GM12878 (cell line): Measurements from ENCODE around the gene SREK1. TPM values are rescaled to one million over a fixed set of nuclear protein-coding genes. Genes with fewer than 3 reads are reported as not detected.

Experiments used
- ATAC-seq: fragments of 200-7000 bp; cut with Tn5 transposase; 3 replicates; pipeline ENCODE4 v1.9.1; 2020; ENCODE audit warnings: mild to moderate bottlenecking, moderate library complexity
- BruUV-seq: library from RNA; stranded (reverse); fragments of 400-500 nt; replicated peaks from 2 replicates; lab custom pipeline; 2021; lab: Mats Ljungman, UMichigan
- CTCF ChIA-PET: fragments of 300-600 bp; sonication (Branson Sonifier 250); formaldehyde crosslinking; extraction: SDS; loops from one replicate; lab custom pipeline; 2021; ENCODE audit warnings: inconsistent platforms; lab: Yijun Ruan, JAX
- POLR2A ChIA-PET: fragments of 350-600 bp; formaldehyde crosslinking; extraction: SDS; loops from one replicate; lab custom pipeline; 2021; ENCODE audit warnings: inconsistent platforms; lab: Charles Lee
- RAD21 ChIA-PET: fragments of 300-600 bp; sonication (Branson Sonifier 250); formaldehyde crosslinking; loops from one replicate; lab custom pipeline; 2023; ENCODE audit warnings: antibody characterized with exemption; ENCODE audit not compliant: unreplicated experiment; lab: Charles Lee
- SMC1A ChIA-PET: fragments of 300-600 bp; sonication (Branson Sonifier 250); formaldehyde crosslinking; loops from one replicate; lab custom pipeline; 2023; ENCODE audit not compliant: unreplicated experiment, uncharacterized antibody; lab: Charles Lee
- DNase-seq: peaks from one replicate; pipeline ENCODE4 v3.0.0-alpha.2; 2011; ENCODE audit warnings: low read depth, low spot score
- FAIRE-seq: peaks from 3 replicates; lab custom pipeline; 2011; peaks lifted over from hg19 to GRCh38; lab: Jason Lieb, UNC
- H2AFZ ChIP-seq: 2 replicates; pipeline ENCODE4 v1.6.0; 2011; ENCODE audit warnings: low read depth, low read length, control low read depth; ENCODE audit not compliant: control insufficient read depth
- H3K27ac ChIP-seq: 2 replicates; pipeline ENCODE4 v1.5.1; 2011; ENCODE audit warnings: control low read depth; ENCODE audit not compliant: control insufficient read depth, insufficient read depth
- H3K27me3 ChIP-seq, 2 experiments: replicated peaks in 1 of 2; 2 replicates each; pipeline versions ENCODE4 v1.6.0 to v1.6.1; 2011; ENCODE audit warnings: low read length in 1 of 2; ENCODE audit not compliant: control insufficient read depth in 2 of 2, insufficient read depth in 2 of 2
- H3K36me3 ChIP-seq, 2 experiments: 2 replicates each; pipeline ENCODE4 v1.5.1; 2011; ENCODE audit warnings: low read length in 1 of 2; ENCODE audit not compliant: control insufficient read depth in 2 of 2, insufficient read depth in 2 of 2
- H3K4me1 ChIP-seq: 2 replicates; pipeline ENCODE4 v1.6.1; 2011; ENCODE audit warnings: mild to moderate bottlenecking, low read length, moderate library complexity, mixed read lengths; ENCODE audit not compliant: control insufficient read depth, insufficient read depth
- H3K4me2 ChIP-seq: 2 replicates; pipeline ENCODE4 v1.6.0; 2011; ENCODE audit warnings: control low read depth; ENCODE audit not compliant: control insufficient read depth, insufficient read depth
- H3K4me3 ChIP-seq: fragments of 200-600 bp; sonication (generic); 2 replicates; pipeline ENCODE4 v1.5.1; 2016
- H3K79me2 ChIP-seq: 2 replicates; pipeline ENCODE4 v1.6.0; 2011; ENCODE audit warnings: low read length; ENCODE audit not compliant: control insufficient read depth, insufficient read depth
- H3K9ac ChIP-seq: 2 replicates; pipeline ENCODE4 v1.8.0; 2011; ENCODE audit warnings: low read length, control low read depth, mixed read lengths; ENCODE audit not compliant: control insufficient read depth, insufficient read depth
- H3K9me3 ChIP-seq: replicated peaks from 3 replicates; pipeline ENCODE4 v1.5.1; 2011; ENCODE audit warnings: mild to moderate bottlenecking, low read length; ENCODE audit not compliant: control insufficient read depth, insufficient read depth
- H4K20me1 ChIP-seq: 2 replicates; pipeline ENCODE4 v1.6.0; 2011; ENCODE audit not compliant: control insufficient read depth, insufficient read depth
- BCL11A ChIP-seq: IDR thresholded peaks from 2 replicates; pipeline ENCODE4 v1.6.1; 2011; ENCODE audit warnings: low read depth, low read length
- BCLAF1 ChIP-seq: fragments of 450-650 bp; IDR thresholded peaks from 2 replicates; pipeline ENCODE4 v1.6.1; 2017; ENCODE audit warnings: antibody characterized with exemption, mild to moderate bottlenecking, moderate library complexity
- ELK1 ChIP-seq: IDR thresholded peaks from 2 replicates; pipeline ENCODE4 v1.6.1; 2012; ENCODE audit warnings: low read depth, low read length, improper control_type of control experiment
- HDGF ChIP-seq: fragments of 450-650 bp; IDR thresholded peaks from 2 replicates; pipeline ENCODE4 v1.6.1; 2016; ENCODE audit warnings: antibody characterized with exemption
- IRF5 ChIP-seq: fragments of 450-650 bp; IDR thresholded peaks from 2 replicates; pipeline ENCODE4 v1.6.1; 2017; ENCODE audit warnings: borderline replicate concordance
- MXI1 ChIP-seq: fragments of 150-350 bp; IDR thresholded peaks from 2 replicates; pipeline ENCODE4 v1.6.1; 2011; ENCODE audit warnings: low read depth, mild to moderate bottlenecking, inconsistent platforms, low read length, improper control_type of control experiment
- PAX8 ChIP-seq: fragments of 450-650 bp; IDR thresholded peaks from 2 replicates; pipeline ENCODE4 v1.6.1; 2017; ENCODE audit warnings: mild to moderate bottlenecking, moderate library complexity
- SMARCA5 ChIP-seq: fragments of 450-650 bp; IDR thresholded peaks from 2 replicates; pipeline ENCODE4 v1.6.1; 2017; ENCODE audit warnings: mild to moderate bottlenecking
- SREBF2 ChIP-seq: IDR thresholded peaks from 2 replicates; pipeline ENCODE4 v1.6.1; 2012; ENCODE audit warnings: mild to moderate bottlenecking, low read length
- SUPT20H ChIP-seq: IDR thresholded peaks from 2 replicates; pipeline ENCODE4 v1.6.1; 2011; ENCODE audit warnings: low read depth, mild to moderate bottlenecking, low read length, moderate library complexity, borderline replicate concordance; ENCODE audit not compliant: control insufficient read depth
- TAF1 ChIP-seq: IDR thresholded peaks from 2 replicates; pipeline ENCODE4 v1.6.1; 2011; ENCODE audit warnings: mild to moderate bottlenecking, low read depth, low read length, borderline replicate concordance
- ZNF217 ChIP-seq: fragments of 450-650 bp; IDR thresholded peaks from 2 replicates; pipeline ENCODE4 v1.6.1; 2017; ENCODE audit warnings: antibody characterized with exemption, mild to moderate bottlenecking
- ZNF274 ChIP-seq: IDR thresholded peaks from one replicate; pipeline ENCODE4 v1.8.0; 2011; ENCODE audit not compliant: insufficient read length, insufficient read depth
- WGBS: methylation state at CpG from one replicate; pipeline ENCODE4 v1.1.6; 2016; ENCODE audit warnings: low lambda C conversion rate; ENCODE audit not compliant: insufficient replicate concordance, insufficient coverage; ENCODE audit errors: missing lambda C conversion rate; 5-methylcytosine and 5-hydroxymethylcytosine counted together
- in situ Hi-C: fragments of 300-500 bp; cut with MboI; formaldehyde crosslinking; loops from 9 replicates; pipeline ENCODE4 v1.14.3; 2018; ENCODE audit warnings: mixed read lengths
- intact Hi-C: fragments of 100-400 bp; cut with micrococcal nuclease; formaldehyde crosslinking; loops from one replicate; pipeline ENCODE4 v1.14.2; 2022; ENCODE audit not compliant: unreplicated experiment
- polyA plus RNA-seq, 11 experiments: library from polyadenylated mRNA; depleted of rRNA in 4 of 11; unstranded in 6 of 11; stranded (reverse) in 5 of 11; fragments of >200 nt; fragmentation: Nextera tagmentation in 4 of 11; fragmentation: Illumina TruSeq in 1 of 11; extraction: Ambion mirVana in 4 of 11; extraction: Trizol in 1 of 11; gene quantifications; 1 replicate in 1 of 11; 2 replicates in 10 of 11; pipeline versions ENCODE4 v1.2.1 to v1.2.3, GENCODE V29; 2011 to 2016; ENCODE audit warnings: inconsistent platforms in 2 of 11, missing spikeins in 2 of 11, low read depth in 1 of 11
- total RNA-seq, 4 experiments: library from RNA; depleted of rRNA in 3 of 4; stranded (reverse); fragments of >200 nt in 3 of 4; fragmentation: Illumina TruSeq in 1 of 4; extraction: Trizol in 1 of 4; gene quantifications; 2 replicates each; pipeline versions ENCODE4 v1.2.1 to v1.2.3, GENCODE V29; 2013 to 2021

The SREK1 gene
- total and polyA plus RNA-seq, 10 of the 15 experiments (the other 5 are each of a cell fraction or from before 2014, with no cell fraction given), result 30.7 to 100 (median 61.5) TPM

GRCh38 chr5:66139318-66139712 lies 4.8 kb upstream of the SREK1 start:
- H3K36me3 ChIP-seq, result no peaks in the 10 kb centered on the region
- BruUV-seq, result no TSS peak
- no peak for TF ChIP-seq SREBF2
- intact Hi-C loops (no loop called here), in situ Hi-C loops (no loop called here)
- no peaks in the 10 kb centered on the region for H3K9me3 ChIP-seq
- no peak overlapping the region for H3K9ac ChIP-seq
- H3K4me2 ChIP-seq, result no peak overlapping the region
- no peak overlapping the region for H3K4me3 ChIP-seq
- FAIRE-seq, result no peak
- ChIA-PET CTCF (no interaction called here), RAD21 (interaction anchor here (0.6 to 0.7 kb wide), 4 partner anchors 215 to 576 kb away, joined by 3 read pairs; no protein-coding TSS in a partner anchor), SMC1A (interaction anchor here (0.7 to 2.1 kb wide), 3 partner anchors 18 to 411 kb away, joined by 3 to 5 read pairs (median 3); no protein-coding TSS in a partner anchor), POLR2A (interaction anchor here (0.6 to 1.0 kb wide), 4 partner anchors 13 to 25 kb away, joined by 3 to 7 read pairs (median 4); no protein-coding TSS in a partner anchor)
- no peak for DNase-seq
- H3K27me3 ChIP-seq, result no peaks in the 10 kb centered on the region
- no peak overlapping the region for H2AFZ ChIP-seq
- peaks cover 2% of the 10 kb centered on the region for H3K79me2 ChIP-seq
- peaks cover 4% of the 10 kb centered on the region; the same call in 1 of the 2 replicates for H3K4me1 ChIP-seq
- no peak overlapping the region for H3K27ac ChIP-seq
- ATAC-seq, result no peak
- H4K20me1 ChIP-seq, result no peaks in the 10 kb centered on the region
- WGBS, result 93% methylated on average over 2 of the region's 2 CpGs

- Histone ChIP-seq H3K4me2 (no peak overlapping the region), H3K27me3 (no peaks in the 10 kb centered on the region), H3K79me2 (peaks cover 33% of the 10 kb centered on the region), H3K4me1 (peaks cover 4% of the 10 kb centered on the region; the same call in 1 of the 2 replicates), H2AFZ (no peak overlapping the region), H3K9me3 (no peaks in the 10 kb centered on the region), H3K27ac (no peak overlapping the region), H3K36me3 (no peaks in the 10 kb centered on the region; a peak in 1 of 4 replicates), H4K20me1 (no peaks in the 10 kb centered on the region), H3K4me3 (no peak overlapping the region), H3K9ac (no peak overlapping the region)
- ChIA-PET POLR2A (no interaction called here), SMC1A (interaction anchor here (1.9 kb wide), 1 partner anchor 9 kb away, joined by 4 read pairs; no protein-coding TSS in a partner anchor), RAD21 (no interaction called here), CTCF (no interaction called here)
- WGBS, result 66% methylated on average over 2 of the region's 2 CpGs
- ATAC-seq, result no peak
- no peak for FAIRE-seq
- intact Hi-C loops, result loop anchor here (5.0 to 10.0 kb wide), 2 partner anchors 215 to 318 kb away; partner anchors contain the start of gene ERBIN
- no TSS peak for BruUV-seq
- DNase-seq, result no peak
- in situ Hi-C loops, result no loop called here
- TF ChIP-seq BCL11A, result no peak
- TF ChIP-seq IRF5, result no peak
- no peak for TF ChIP-seq ZNF274
- TF ChIP-seq ELK1, result no peak
- no peak for TF ChIP-seq TAF1
- no peak for TF ChIP-seq HDGF
- no peak for TF ChIP-seq PAX8
- TF ChIP-seq ZNF217, result no peak
- no peak for TF ChIP-seq SMARCA5
- no peak for TF ChIP-seq BCLAF1
- TF ChIP-seq MXI1, result no peak
- no peak for TF ChIP-seq SUPT20H
Observed at GRCh38 chr5:66142417-66142816, 1.7 kb upstream of the SREK1 start.
